Activated CD8-positive, alpha-beta memory T cell treated with anti-CD3 and anti-CD28 coated beads for 24 hours (primary cell): Measurements from ENCODE around the gene D2HGDH.
A peak's percentile ranks its signal among the peaks of the same experiment; 100 is the strongest.
"Not testable (repeated sequence)": the region's sequence is repeated elsewhere in the genome, so short reads cannot be mapped to it uniquely, and the experiment has no call there.

Source experiments
- DNase-seq: peaks from one replicate; pipeline ENCODE4 v3.0.0-alpha.2; 2020

Gene D2HGDH

DNA sequence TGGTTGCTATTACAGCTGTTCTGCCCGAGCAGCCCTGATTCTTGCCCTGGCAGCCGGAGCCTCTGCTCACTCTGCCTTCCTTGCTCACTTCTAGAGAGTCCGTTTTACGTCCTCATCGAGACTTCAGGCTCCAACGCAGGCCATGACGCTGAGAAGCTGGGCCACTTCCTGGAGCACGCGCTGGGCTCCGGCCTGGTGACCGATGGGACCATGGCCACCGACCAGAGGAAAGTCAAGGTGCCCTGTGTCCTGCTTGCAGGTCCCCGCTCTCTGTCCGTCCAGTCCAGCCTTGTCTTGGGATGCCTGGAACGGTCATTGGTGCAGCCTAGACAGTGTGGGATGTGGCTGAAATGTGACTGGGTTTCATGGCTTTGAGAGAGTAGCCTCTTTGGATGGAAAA is 16.7 kb downstream of the D2HGDH start:
- DNase-seq: no peak

DNA sequence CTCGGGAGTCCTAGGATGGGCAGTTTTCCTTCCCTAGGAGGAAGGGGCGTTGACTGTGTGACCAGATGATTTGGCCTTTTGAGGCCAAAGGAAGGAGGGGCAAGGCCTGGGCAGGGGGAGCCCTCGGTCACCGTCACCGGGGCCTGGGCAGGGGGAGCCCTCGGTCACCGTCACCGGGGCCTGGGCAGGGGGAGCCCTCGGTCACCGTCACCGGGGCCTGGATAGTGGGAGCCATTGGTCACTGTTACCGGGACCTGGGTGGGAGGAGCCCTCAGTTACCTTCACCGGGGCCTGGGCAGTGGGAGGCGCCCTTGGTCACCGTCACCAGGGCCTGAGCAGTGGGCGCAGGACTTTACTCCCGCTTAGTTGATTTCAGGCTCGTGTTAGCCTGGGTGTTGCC is 17.3 kb downstream of the D2HGDH start:
- no peak for DNase-seq

DNA sequence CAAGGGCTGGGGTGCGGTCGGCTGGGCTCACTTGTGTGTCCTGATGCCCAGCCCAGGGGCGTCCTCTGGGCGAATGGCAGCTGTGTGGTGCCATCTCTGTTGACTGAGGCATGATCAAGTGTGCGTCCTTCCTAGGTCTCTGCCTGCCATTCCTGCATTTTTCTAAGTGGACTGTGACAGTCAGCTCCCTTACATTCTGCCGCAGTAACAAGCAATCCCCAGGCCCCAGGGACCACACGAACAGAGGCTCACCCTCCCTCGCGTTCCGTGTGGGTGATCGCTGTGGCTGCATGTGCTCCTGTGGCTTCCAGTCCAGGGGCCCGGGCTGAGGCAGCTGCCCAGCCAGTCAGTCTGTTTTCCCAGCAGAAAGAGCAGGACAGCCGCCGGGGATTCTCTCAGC is 17.8 kb downstream of the D2HGDH start:
- DNase-seq: no peak

DNA sequence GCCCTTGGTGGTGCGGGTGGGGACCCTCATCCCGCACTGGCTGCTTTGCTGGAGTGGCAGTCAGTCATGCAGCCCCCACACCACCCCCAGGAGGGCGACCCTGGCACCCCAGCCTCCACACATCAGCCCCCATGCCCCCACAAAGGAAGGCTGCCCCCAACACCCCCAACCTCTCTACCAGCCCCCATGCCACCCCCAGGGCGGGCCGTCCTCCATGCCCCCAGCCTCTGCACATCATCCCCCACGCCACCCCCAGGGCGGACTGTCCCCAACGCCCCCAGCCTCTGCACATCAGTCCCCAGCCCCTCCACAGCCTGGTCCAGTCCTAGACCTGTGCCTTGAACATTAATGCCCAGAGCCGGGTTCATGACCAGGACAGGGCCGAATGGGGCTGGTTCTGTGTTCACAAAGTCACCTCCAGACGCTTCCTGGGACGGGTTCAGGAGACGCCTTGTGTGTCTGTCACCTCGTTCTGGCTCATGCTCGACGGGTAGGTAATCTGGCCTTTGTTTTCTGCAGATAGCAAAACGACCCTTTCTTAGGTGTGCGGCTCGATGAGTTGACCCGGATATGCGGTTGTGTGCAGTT is 18.4 kb downstream of the D2HGDH start:
- DNase-seq: no peak

DNA sequence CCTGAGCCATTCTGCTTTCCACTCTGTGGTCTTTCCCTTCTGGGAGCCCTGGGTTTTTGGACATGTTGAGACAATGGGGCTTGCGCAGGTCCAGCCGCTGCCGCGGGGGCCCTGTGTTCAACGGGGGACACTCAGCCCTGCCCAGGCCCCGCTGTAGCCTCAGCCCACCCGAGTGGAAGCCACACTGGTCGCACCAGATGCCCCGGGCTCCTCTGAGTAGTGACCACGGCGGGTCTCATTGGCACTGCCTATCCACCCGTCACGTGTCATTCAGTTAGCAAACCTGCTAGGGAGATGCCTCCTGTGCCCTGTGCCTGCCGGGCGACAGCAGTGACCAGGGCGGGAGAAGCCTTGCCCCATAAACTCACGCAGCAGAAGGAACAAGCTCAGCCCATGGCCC is 19.1 kb downstream of the D2HGDH start:
- DNase-seq: no peak

DNA sequence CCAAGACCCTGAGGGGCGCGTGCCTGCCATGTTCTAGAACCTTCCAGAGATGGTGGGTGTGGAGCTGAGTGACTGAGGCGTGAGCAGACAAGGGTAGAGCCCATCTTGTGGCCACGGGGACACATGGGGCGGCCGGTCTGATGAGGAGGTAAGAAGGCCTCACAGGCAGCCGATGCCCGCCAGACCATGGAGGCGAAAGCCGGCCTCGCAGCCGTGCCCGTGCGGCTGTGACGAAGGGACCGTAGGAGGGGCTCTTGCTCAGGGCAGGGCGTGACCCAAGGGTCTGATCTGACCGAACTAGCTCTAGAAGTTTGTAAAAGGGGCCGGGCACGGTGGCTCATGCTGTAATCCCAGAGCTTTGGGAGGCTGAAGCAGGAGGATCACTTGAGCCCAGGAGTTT is 19.6 kb downstream of the D2HGDH start:
- no peak for DNase-seq

DNA sequence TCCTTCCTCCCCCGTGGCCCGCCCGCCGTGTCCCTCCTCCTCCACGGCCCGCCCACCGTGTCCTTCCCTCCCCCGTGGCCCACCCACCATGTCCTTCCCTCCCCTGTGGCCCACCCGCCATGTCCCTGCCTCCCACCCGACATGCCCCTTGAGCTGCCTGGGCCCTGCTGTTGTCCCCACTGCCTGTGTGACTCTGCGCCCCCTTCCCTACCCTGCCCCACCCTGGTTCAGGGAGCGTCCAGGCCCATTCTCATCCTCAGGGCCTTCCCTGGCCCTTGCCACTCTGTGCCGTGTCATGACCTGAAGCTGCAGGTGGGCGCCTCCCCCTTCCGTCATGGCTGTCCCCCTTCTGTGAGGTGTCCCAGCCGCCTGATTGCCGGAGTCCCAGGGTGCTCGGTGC is 20.7 kb downstream of the D2HGDH start:
- DNase-seq: no peak

DNA sequence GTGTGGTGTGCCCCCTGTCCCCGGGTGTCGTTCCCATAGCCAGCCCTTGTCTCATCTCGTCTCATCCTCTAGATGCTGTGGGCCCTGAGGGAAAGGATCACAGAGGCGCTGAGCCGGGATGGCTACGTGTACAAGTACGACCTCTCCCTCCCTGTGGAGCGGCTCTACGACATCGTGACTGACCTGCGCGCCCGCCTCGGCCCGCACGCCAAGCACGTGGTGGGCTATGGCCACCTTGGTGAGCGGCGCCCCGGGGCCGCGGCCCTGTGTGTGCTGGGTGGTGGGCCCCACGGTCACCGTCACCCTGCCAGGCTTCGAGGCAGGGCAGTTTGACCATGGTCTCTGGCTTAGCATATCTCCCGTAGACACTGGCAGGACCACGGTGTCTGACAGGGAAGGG is 21.3 kb downstream of the D2HGDH start:
- no peak for DNase-seq

DNA sequence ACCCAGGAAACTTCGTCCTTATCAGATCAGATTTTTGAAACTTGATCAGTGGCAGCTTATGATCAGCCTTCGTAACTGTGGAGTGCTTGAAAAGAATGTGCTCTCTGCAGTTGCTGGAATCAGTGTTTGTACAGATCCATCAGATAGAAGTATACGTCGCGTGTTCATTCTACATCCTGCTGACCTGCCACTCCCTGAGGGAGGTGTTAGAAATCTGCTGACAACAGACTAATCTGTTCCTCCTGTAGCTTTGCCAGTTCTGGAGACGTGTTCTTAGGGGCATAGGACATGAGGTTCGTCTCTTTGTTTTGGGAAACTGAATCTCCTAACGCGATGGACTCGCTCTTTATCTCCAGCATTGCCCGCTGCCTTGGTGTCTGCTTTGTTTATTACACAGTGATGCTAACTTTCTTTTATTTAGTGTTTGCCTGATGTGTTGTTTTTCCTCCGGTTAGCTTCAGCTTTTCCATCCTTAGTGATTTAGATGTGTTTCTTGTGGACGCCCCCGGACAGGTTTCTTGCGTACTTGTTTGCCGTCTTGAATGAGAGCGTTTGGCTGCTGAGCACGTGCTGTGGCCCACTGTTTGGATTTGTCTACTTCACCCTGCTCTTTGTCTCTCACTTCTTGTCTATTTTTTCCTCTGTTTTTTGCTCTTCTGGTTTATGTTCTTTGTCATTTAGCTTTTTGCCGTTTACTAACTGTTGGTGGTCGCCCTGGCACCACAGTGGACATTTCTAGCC is 24.8 kb downstream of the D2HGDH start:
- DNase-seq: no peak

DNA sequence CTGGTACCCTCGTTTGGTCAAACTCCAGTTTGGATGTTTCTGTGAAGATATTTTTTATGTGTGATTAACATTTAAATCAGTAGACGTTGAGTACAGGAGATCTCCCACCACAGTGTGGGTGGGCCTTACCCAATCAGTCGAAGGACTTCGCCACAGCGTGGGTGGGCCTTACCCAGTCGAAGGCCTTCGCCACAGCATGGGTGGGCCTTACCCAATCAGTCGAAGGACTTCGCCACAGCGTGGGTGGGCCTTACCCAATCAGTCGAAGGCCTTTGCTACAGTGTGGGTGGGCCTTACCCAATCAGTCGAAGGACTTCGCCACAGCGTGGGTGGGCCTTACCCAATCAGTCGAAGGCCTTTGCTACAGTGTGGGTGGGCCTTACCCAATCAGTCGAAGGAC is 25.5 kb downstream of the D2HGDH start:
- DNase-seq: not testable (repeated sequence)

DNA sequence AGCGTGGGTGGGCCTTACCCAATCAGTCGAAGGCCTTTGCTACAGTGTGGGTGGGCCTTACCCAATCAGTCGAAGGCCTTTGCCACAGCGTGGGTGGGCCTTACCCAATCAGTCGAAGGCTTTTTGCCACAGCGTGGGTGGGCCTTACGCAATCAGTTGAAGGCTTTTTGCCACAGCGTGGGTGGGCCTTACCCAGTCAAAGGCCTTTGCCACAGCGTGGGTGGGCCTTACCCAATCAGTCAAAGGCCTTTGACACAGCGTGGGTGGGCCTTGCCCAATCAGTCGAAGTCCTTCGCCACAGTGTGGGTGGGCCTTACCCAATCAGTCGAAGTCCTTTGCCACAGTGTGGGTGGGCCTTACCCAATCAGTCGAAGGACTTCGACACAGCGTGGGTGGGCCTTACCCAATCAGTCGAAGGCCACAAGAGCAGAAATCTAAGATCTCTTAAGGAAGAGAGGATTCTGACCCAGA is 25.9 kb downstream of the D2HGDH start:
- no peak for DNase-seq

DNA sequence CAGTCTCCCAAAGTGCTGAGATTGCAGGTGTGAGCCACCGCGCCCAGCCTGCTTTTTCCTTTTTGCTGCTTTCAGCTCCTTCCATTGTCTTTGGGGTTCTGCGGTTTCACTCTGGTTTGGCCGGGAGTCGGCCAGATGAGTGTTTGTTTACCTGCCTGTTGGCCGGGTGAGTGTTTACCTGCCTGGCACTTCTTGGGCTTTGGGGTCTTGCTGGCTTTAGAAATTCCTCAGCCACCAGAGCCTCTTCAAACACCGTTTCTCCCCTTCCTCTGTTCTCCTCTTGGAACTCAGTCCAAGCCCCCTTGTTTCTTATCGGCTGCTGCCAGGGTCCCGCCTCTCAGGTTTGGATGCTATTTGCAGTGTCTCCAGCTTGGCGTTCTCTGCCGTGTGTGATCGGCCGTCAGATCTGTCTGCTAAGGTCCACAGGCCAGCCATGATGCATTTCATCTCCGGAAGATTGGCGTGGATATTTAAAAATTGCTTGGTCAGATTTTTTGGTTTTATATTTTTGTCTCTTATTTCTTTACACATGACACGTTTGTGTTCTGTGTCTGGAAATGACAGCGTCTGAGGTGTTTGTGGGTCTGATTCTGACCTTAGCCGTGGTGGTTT is 28.0 kb downstream of the D2HGDH start:
- no peak for DNase-seq

DNA sequence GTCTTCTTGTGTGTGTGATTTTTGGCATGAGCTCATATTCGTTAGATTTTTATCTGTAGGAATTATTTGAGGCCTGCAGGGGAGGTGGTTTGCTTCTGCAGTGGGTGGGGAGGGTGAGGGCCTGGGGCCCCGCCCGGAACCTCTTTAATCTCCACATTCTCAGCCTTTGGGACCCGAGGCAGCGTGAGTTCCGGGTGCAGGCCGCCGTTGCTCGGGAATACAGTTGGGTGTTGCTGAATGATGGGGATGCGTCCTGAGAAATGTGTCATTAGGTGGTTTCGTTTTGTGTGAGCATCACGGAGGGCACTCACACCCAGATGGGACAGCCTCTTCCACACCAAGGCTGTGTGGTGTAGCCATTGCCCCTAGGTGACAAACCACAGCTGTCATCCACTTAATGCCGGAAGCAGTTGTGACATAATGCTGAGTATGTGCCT is 28.5 kb downstream of the D2HGDH start:
- DNase-seq: peak; percentile 79

DNA sequence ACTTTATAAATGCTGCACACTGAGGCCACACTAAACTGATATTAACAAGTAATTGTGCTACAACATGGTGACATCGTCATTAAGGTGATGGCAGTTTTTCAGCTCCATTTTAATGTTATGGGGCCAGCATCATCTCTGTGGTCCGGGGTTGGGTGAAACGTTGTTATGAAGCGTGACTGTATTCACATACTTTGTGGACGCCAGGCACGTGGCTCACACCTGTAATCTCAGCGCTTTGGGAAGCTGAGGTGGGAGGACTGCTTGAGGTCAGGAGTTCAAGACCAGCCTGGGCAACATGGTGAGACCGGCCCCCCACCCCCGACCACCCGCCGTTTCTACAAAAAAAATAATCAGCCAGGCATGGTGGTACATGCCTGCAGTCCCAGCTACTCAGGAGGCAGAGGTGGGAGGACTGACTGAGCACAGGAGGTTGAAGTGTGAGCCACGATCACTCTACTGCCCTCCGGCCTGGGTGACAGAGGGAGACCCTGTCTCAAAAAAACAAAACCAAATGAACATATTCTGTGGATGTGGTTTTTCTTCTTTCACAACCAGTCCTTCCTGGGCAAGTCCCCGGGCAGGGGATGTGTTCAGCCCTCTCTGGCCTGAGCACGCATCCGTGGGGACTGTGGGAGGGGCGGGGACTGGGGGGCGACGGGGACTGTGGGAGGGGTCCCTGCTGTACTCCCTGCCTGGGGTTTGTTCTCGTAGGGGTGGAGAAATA is 29.3 kb downstream of the D2HGDH start:
- no peak for DNase-seq

DNA sequence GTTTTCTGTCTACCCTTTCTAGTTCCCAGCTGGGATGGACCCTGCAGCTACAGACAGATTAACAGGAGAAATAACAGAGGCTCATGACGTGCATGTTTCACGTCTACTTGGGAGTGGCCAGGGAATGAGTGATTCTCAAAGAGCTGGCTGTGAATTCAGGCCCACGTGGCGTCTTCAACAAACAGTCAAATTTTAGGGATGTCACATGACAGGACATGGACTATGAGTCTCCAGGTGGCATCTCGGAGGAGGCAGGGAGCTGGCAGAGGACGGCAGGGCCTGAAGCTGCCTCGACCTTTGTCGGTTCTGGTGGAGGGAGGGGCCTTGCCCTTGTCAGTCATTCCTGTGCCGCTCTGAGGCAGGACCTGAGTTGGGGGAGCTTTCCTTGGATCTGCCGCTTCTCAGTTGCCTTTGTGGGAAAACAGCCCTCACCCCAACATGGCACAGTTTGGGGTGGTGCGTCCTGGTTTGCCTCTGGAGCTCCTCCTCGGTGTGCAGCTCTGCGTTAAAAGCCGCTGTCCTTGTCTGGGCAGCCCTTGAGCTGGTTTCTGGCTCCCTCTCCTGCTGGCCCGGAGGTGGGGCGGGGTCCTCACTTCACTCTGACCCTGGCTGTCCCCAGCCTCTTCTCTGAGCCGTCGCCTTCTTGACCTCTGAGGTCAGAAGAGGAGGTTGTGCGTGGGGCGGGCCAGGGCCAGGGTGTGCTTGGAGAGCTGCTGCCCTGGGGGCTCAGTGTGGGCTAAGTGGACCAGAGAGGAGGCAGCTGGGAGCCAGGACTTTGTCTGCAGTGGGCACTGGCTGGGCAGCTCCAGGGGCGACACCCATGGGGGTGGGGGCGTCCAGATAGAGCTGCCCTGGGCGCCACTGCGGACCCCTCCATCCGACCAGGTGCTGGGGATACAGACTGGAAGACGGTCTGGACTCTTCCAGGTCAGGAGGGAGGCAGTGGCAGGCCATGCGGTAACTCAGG is 30.1 kb downstream of the D2HGDH start:
- no peak for DNase-seq

DNA sequence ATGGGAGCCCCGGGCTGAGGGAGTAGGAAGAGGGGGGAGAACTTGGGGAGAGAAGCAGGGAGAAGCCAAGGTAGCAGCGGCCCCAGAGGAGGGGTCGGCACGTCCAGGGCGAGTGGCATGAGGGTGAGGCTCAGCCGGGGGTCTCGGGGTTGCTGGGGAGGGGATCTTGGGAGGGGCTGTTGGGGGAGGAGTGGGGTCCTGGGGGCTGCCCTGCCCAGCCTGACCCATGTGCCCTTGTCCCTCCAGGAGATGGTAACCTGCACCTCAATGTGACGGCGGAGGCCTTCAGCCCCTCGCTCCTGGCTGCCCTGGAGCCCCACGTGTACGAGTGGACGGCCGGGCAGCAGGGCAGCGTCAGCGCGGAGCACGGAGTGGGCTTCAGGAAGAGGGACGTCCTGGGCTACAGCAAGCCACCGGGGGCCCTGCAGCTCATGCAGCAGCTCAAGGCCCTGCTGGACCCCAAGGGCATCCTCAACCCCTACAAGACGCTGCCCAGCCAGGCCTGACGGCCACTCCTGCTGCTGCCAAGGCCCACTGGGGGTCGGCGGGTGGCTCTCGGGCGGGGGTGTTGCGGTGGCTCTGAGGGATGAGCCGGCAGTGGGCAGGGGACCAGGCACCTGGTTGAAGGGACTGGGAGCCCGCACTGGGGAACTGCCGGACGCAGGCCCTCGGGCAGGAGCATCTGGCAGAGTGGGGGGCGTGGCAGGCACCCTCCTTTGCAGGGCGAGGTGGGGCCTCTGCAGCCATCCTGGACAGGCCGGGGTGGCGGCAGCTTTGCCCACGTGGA is 33.2 kb downstream of the D2HGDH start:
- peak; percentile 55 for DNase-seq

DNA sequence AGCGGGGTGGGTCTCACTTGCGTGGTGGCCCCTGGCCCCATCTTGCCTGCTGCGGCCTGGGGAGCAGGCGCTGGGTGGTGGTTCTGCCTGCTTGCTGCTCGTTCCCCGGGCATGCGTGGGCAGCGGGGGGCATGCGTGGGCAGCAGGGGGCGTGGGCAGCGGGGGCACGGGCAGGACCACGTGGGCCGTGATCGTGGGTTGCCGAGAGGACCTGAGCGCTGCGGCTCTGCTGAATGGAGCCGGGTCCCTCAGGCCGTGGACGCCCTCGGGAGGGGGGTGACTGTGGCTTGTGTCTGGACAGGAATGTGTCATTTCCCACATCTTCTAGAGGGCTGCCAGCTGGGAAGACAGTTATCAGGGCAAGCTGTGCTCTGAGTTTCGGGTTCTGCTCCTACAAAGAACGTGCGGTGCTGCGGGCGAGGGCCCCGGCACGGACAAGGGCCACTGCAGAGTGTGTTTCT is 33.9 kb downstream of the D2HGDH start:
- no peak for DNase-seq

DNA sequence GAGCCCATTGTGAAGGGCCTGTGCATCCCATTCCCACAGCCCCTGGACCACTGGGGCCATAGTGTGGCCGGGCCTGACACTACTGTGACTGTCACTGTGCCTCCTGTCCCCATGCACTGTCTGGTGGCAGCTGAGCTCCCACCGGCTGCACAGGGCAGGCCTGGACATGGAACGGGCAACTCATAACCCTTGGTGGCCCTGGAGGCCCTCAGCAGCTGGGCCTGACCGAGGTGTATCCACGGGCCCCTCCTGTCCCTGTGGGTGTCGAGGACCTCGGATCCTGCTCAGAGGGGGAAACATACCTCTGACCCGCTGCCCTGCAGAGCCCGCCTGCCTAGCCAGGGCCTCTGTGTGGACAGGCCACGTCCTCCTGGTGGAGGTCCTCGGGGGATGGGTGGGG is 34.4 kb downstream of the D2HGDH start:
- peak; percentile 57 for DNase-seq

DNA sequence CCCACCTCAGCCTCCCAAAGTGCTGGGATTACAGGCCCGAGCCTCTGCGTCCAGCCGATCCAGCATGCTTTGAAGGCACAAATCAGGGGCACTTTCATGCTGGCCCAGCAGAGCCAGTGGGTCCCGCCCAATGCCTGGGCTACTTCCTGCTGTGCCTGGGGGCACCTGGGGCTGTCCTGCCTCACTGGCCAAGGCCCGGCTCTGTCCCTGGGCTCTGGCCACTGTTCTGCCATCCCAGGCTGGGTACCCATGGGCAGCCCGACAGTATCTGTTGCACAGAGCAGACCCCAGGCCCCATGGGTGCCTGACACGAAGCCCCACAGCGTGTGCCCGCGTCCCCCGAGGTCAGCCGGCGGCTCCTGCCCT is 35.4 kb downstream of the D2HGDH start:
- DNase-seq: peak; percentile 49

DNA sequence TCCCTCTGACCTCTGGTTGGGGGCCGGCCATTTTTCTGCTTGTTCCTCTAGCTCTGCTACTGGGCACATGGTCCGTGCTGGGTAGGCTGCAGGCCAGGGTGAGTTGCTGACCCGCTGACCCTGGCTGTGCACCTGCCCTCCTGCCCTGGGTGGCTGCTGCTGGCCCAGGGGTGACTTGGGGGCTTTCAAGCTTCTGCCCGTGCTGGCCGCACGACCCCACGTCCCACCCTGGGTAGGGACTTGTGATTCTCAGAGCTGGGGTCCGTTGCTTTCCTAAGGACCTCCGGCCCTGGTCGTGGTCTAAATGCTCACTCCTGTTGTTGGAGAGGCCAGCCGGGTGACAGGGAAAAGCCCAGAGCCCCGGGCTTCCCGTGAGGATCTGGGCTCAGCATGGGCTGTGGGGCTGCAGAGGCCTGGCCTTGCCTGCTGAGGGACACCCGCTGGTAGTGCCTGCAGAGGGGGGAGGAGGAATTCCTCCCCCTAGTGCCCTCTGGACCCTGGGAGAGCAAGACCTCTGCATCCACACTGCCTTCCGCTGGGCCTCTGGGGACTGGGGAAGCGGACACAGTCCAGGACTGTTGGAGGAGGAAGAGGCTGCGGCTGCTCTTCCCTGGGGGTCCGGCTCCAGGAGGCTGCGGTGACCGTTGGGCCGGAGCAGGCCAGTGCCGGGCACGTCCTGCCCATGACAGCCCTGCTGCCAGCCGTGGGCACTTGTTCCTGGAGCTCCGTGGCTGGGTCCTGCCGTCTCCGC is 35.9 kb downstream of the D2HGDH start:
- peak; percentile 55 for DNase-seq

DNA sequence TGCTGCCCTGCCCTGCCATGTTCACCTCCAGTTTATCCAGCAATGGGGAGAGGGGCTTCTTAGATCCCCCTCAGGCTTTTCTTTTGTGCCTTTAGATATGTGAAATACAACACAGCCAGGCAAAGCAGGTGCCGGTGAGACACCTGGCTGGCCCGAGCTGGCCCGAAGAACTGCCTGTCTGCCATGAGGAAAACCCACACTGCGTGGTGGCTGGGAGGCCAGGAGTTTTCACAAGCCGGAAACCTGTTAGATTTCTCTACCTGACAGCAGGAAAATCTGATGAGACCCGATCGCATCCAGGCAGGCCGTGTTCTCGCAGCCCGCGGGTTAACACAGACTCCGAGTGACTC is 36.5 kb downstream of the D2HGDH start:
- DNase-seq: no peak
